Epithelial cell of proximal tubule (primary cell): ENCODE data around the gene MVP. TPM values are rescaled to one million over a fixed set of nuclear protein-coding genes. Genes with fewer than 3 reads are reported as not detected.

Source experiments
- DNase-seq: peaks from one replicate; pipeline ENCODE4 v3.0.0-alpha.2; 2011; ENCODE audit warnings: low read depth
- H3K4me3 ChIP-seq: 2 replicates; pipeline ENCODE4 v1.5.1; 2011; ENCODE audit warnings: low read depth, mild to moderate bottlenecking, low read length
- total RNA-seq: library from RNA; depleted of rRNA; stranded (reverse); fragments of >200 nt; gene quantifications from 2 replicates; pipeline ENCODE4 v1.2.3, GENCODE V29; 2015
- TF ChIP-seq, protein P1 (sequence below): conservative IDR thresholded peaks from 2 replicates; pipeline ENCODE4 v1.5.1; 2012; ENCODE audit warnings: low read depth, mild to moderate bottlenecking, low read length

The MVP gene
- total RNA-seq, 1 donor from 2014 or later: 179 TPM

DNA sequence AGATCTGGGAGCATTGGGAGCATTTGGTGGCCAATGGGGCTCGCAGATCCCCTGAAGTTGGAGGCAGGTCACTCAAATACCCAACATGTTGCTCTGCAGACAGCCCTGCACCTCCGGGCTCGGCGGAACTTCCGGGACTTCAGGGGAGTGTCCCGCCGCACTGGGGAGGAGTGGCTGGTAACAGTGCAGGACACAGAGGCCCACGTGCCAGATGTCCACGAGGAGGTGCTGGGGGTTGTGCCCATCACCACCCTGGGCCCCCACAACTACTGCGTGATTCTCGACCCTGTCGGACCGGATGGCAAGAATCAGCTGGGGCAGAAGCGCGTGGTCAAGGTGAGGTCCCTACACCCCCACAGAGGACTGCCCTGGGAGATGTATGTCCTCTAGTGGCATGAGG is 16.4 kb downstream of the MVP start:
- TF ChIP-seq, protein P1, sequence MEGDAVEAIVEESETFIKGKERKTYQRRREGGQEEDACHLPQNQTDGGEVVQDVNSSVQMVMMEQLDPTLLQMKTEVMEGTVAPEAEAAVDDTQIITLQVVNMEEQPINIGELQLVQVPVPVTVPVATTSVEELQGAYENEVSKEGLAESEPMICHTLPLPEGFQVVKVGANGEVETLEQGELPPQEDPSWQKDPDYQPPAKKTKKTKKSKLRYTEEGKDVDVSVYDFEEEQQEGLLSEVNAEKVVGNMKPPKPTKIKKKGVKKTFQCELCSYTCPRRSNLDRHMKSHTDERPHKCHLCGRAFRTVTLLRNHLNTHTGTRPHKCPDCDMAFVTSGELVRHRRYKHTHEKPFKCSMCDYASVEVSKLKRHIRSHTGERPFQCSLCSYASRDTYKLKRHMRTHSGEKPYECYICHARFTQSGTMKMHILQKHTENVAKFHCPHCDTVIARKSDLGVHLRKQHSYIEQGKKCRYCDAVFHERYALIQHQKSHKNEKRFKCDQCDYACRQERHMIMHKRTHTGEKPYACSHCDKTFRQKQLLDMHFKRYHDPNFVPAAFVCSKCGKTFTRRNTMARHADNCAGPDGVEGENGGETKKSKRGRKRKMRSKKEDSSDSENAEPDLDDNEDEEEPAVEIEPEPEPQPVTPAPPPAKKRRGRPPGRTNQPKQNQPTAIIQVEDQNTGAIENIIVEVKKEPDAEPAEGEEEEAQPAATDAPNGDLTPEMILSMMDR: no peak
- H3K4me3 ChIP-seq: no peak overlapping the region
- DNase-seq: no peak

DNA sequence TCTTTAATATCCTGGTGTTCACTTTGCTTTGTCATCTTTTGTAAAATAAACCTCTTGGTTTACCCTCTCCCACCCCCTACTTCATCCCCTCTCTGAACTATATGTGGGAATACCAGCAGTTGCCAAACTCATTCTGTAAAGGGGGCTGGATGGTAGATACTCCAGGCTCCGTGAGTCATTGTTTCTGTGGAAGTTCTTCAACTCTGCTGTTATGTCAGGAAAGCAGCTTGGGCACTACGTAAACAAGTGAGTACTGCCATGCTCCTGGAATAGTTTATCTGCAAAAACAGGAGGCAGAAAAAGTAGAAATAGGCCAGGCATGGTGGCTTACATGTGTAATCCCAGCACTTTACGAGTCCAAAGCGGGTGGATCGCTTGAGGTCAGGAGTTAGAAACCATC is 17.6 kb downstream of the MVP start:
- no peak for DNase-seq
- TF ChIP-seq, protein P1: no peak
- H3K4me3 ChIP-seq: no peak overlapping the region

DNA sequence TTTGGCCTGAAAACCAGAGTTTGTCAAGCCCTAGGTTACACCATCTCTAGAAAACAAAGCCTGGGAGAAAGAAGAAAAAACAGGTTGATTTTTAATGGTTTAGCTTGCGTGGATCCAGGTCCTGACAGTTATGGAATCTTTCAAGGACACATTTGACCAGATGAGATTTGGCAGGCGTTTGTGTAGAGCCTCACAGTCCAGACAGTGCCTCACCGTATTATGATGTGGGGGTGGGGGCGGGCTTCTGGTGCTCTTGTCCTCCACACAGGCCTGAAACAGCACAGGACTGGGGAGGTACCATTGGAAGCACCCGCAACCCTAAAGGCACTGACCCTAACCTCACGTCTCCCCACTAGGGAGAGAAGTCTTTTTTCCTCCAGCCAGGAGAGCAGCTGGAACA is 19.6 kb downstream of the MVP start:
- no peak for DNase-seq
- TF ChIP-seq, protein P1: no peak
- H3K4me3 ChIP-seq: no peak overlapping the region

DNA sequence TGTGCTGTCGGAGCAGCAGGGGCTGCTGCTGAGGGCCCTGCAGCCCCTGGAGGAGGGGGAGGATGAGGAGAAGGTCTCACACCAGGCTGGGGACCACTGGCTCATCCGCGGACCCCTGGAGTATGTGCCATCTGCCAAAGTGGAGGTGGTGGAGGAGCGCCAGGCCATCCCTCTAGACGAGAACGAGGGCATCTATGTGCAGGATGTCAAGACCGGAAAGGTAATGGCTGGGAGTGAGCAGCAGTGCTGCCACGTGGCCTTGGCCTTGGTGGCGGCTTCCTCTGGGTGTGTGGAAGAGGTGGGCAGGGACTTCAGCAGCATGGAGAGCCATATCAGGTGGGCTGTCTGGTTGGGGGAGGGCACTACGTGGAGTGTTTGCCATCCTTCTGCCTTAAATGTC is 20.0 kb downstream of the MVP start:
- TF ChIP-seq, protein P1: no peak
- no peak for DNase-seq
- no peak overlapping the region for H3K4me3 ChIP-seq

DNA sequence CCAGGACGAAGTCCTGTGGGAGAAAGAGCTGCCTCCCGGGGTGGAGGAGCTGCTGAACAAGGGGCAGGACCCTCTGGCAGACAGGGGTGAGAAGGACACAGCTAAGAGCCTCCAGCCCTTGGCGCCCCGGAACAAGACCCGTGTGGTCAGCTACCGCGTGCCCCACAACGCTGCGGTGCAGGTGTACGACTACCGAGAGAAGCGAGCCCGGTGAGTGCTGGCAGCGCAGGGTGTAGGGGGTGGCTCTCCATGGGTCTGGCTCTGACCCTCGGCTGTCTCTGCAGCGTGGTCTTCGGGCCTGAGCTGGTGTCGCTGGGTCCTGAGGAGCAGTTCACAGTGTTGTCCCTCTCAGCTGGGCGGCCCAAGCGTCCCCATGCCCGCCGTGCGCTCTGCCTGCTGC is 21.4 kb downstream of the MVP start:
- TF ChIP-seq, protein P1: no peak
- no peak overlapping the region for H3K4me3 ChIP-seq
- no peak for DNase-seq

DNA sequence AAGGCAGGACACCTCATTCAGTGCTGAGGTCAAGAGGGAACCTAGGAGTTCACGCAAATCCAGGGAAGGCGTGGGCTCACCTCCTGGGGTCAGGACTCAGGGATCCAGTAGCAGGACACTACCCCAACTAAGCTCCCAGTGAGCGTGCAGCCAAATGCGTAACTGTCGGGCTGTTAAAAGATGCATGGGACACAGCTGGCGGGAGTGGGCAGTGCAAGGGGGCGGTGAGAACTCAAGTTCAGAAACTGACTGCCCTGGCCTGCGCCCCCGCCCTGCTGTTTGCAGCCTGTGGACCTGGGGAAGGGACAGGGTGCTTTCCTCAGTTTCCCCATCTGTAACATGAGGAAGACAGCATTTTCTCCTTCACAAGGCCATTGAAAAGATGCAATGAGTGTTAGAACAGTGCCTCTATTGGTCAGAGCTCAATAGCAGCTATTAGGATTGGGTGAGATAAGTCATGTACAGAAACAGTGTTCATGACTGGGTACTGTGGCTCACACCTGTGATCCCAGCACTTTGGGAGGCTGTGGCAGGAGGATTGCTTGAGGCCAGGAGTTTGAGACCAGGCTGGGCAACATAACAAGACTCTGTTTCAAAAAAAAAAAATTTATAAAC is 22.6 kb downstream of the MVP start:
- no peak overlapping the region for H3K4me3 ChIP-seq
- TF ChIP-seq, protein P1: no peak
- DNase-seq: no peak

DNA sequence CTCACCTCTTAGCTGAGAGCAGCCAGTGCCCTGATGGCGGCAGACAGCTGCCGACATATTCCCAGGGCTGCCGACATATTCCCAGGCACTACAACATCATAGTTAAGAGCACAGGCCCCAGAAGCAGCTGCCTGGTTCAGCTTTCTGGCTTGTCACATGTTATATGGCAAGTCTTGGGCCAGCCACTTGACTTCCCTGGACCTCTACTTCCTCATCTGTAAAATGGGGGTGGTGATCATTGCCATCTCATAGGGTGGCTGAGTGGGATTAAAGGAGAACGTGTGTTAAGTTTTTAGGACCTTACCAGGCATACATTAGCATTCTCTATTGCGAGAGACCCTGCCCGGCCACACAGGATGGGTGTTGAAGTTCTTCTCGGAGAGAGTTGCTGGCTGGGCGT is 23.7 kb downstream of the MVP start:
- TF ChIP-seq, protein P1: no peak
- no peak overlapping the region for H3K4me3 ChIP-seq
- DNase-seq: no peak
